ENCODE measurements around the gene POU2AF2. TPM values are rescaled to one million over a fixed set of nuclear protein-coding genes. Genes with fewer than 3 reads are reported as not detected.

Gene POU2AF2
- total RNA-seq, 2 experiments from 2014 or later: not detected

DNA sequence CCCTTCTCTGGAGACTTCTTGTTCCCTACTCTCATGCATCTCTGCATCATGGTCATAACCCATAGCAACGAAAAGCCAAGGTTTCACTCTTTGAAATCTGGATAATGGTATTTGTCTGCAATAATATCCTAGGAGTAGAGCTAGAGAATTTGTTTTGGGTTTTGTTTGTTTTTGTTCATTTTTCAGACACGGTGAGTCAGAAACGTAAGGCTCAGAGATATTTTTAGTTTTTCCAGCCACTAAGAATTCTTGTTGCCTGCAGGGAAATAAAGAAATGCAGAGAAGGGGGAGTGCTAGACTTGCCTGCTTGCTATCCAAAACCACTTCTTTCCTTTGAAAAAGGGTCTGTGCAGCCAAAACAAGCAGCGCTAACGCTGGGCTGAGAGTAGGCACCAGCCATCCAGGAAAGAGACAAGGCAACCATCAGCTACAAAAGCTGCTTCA is 78.8 kb downstream of the POU2AF2 start:
- POLR2A ChIA-PET: no interaction called here
- CTCF ChIA-PET: no interaction called here

- CTCF ChIA-PET: no interaction called here
- POLR2A ChIA-PET: no interaction called here
Observed at GRCh38 chr11:111325259-111325658, 79.7 kb downstream of the POU2AF2 start.

DNA sequence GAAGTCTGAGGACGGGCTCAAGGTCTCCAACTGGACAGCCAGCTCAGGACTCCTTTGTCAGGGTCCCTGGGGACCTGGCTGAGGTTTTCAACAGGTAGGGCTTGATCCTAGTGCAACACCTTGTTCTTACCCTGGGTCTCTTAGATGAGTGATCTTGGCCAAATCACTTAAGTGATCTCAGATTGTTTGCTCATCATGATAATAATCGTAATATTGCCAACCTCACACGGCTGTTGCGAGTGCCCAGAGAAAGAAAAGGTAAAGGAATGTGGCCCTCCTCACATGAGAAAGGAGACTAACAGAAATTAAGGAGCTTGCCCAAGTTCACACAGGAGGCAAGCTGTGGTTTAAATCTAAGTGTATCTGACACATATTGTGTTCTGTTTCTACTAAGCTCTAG is 81.3 kb downstream of the POU2AF2 start:
- CTCF ChIA-PET: no interaction called here
- POLR2A ChIA-PET: no interaction called here

DNA sequence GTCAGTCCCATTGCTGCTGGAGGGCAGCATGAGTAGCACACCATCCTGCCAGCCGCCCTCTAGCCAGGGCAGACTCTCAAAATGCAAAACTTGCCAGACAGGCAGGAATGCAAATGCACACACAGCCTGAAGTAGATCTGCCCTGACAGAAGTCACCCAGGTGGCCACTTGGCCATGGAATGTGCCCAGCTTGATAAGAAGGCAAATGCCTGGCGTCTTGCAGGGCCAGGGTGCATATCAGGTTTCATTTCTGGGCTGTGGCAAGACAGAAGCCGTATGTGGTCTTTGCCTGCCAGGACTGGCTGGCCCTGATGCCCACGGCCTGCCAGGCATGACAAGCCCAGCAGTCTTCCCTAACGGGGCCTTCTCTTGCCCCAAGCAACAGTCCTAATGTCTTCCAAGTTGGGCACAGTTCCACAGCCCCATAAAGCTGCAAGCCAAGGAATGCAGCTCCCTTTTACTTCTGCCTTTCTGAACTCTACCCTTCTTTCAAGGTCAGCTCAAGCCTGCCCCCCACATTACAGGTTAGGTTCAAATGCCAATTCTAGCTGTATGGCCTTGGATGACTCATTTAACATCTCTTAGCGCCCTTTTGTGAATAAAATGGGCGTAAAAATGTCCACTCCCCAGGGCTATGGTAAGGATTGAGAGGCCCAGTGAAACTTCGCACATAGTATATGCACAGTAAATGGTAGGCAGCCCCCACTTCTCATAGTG is 82.5 kb downstream of the POU2AF2 start:
- POLR2A ChIA-PET: no interaction called here
- CTCF ChIA-PET: no interaction called here

GRCh38 chr11:111329306-111330204 is 84.0 kb downstream of the POU2AF2 start:
- CTCF ChIA-PET: no interaction called here
- POLR2A ChIA-PET: no interaction called here

GRCh38 chr11:111330234-111330893 is 84.8 kb downstream of the POU2AF2 start:
- ChIA-PET CTCF (no interaction called here), POLR2A (no interaction called here)

DNA sequence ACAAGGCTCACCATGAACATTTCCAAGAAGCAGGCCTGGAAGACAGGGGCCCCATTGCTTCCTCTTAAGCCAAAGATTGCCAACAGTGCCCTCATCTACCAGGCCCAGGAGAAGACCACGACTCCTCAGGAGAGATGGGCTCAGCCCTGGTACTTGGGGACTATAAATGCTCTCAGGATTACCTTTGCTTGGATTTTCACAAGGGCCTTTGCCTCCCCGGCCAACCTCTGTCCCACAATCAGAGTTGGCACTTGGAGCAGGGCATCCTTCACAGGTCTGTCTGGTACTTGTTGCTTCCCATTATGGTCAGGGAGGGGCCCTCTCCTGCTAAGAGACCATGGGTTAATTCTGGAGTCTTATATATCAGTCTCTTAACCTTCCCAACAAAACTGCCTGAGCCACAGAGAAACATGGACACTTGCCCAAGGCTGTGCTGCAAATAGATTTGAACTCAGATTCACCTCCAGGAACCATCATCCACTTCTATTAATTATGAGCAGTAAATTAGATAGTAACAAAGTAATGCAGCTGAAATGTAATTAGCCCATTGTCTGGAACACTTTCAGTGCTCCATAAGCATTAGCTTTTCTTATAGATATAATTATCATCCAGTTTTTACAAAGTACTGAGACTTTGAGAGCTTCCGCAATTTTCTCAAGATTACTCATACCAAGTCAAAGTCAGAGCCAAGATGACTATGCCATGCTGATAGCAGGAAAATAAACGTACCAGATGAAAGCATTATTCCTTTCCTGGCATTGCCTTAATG is 86.4 kb downstream of the POU2AF2 start:
- ChIA-PET CTCF (no interaction called here), POLR2A (no interaction called here)

GRCh38 chr11:111334532-111335502 is 89.3 kb downstream of the POU2AF2 start:
- CTCF ChIA-PET: interaction anchor here (1.5 kb wide), 1 partner anchor 52 kb away, joined by 5 read pairs; no protein-coding TSS in a partner anchor
- POLR2A ChIA-PET: no interaction called here

- POLR2A ChIA-PET: no interaction called here
- CTCF ChIA-PET: no interaction called here
Observed at GRCh38 chr11:111335549-111335948, 90.0 kb downstream of the POU2AF2 start.

Other genes starting within 250 kb of the POU2AF2 start
- gene POU2AF3, start 52.8 kb downstream of the POU2AF2 start, total RNA-seq: not detected
- gene POU2AF1, start 133.6 kb downstream of the POU2AF2 start, total RNA-seq: 1 to 10 TPM; 4.8 to 5.7 TPM